HG02642 (cell line): Measurements from ENCODE around the gene PGA4.
"Not testable (repeated sequence)": the region's sequence is repeated elsewhere in the genome, so short reads cannot be mapped to it uniquely, and the experiment has no call there.

Experiments
- ATAC-seq: cut with Tn5 transposase; IDR thresholded peaks from one replicate; pipeline ENCODE4 v1.9.1; 2021; ENCODE audit warnings: mild to moderate bottlenecking; ENCODE audit not compliant: unreplicated experiment, poor library complexity

The PGA4 gene

DNA sequence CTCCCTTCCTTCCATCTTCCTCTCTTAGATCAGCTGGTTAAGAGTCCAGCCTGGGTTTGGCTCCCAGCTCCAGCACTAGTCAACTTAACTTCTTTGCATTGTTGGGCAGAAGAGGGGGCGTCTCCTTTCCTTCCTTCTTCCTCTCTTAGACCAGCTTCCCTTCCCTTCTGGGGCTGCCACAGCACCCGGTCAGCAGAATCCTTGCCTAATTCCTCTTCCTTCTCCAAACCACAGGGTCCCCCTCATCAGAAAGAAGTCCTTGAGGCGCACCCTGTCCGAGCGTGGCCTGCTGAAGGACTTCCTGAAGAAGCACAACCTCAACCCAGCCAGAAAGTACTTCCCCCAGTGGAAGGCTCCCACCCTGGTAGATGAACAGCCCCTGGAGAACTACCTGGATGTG is 18.3 kb upstream of the PGA4 start:
- not testable (repeated sequence) for ATAC-seq

DNA sequence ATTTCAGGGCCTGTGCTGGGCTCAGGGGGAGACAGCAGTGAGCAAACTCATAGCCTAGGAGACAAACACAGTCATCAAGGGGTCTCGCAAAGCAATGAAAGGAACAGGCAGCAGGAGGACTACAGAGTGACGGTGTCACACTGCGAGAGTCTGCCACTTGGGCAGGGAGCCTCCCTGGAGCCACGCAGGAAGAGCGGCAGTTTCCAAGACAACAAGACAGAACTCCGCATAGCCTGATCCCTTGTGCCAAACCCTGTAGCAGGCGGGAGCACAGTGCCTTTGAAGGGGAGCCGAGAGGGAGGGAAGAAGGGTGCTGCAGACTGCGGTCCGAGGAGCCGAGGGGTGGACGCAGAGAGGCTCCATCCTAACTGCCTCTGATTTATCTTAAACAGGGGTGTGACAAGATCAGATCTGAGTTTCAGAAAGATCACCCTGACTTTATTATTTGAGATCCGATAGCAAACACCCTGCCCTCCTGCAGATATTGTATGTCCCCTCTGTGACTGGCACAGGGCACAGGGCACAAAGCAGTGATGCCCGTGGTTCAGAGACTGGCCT is 17.6 kb upstream of the PGA4 start:
- ATAC-seq: not testable (repeated sequence)

DNA sequence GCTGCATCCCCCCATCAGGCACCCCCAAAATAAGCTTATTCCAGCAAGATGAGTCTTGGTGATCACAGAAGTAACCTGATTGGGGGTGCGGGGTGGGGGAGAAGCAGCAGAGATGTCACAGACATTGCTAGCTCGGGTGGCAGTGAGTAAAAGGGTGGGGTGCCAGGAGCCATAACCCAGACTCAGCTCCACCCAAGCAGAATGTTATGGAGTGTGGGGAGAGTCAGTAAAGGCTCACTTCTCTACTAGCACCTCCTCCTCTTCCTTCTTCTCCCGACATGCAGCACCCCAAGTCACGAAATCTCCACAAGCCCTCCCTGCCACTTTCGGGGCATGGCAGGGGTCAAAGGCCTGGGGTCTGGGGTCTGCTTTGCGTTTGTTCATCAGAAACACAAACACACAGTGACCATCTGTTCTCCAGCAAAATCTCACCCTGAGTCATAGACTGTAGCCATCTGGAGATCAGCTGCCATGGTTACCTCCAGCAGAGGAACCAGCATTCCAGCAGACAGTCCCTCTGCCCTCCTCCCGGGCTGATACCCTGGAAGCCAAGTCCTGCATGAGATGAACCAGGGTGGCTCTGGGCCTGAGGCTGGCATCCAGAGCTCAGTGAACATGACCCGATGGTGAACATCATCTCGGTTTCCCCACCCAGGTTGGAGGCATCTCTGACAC is 14.4 kb upstream of the PGA4 start:
- not testable (repeated sequence) for ATAC-seq

DNA sequence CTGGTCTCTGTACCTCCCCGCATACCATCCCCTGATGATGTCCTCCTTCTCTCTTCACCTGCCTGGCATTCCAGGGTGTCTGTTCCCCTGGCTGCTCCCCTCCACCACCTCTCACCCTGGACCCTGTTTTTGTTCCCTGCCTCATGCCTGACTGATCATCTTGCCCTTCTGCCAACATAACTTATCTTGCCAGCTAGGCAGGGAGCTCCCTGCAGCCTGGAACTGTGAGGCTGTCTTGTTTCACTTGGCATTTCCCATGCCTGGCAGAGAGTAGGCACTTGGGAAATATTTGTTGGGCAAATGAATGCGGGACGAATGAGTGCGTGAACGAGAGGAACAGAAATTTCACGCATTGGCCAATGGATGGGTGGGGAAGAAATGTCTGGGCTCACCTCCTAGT is 11.5 kb upstream of the PGA4 start:
- ATAC-seq: not testable (repeated sequence)

DNA sequence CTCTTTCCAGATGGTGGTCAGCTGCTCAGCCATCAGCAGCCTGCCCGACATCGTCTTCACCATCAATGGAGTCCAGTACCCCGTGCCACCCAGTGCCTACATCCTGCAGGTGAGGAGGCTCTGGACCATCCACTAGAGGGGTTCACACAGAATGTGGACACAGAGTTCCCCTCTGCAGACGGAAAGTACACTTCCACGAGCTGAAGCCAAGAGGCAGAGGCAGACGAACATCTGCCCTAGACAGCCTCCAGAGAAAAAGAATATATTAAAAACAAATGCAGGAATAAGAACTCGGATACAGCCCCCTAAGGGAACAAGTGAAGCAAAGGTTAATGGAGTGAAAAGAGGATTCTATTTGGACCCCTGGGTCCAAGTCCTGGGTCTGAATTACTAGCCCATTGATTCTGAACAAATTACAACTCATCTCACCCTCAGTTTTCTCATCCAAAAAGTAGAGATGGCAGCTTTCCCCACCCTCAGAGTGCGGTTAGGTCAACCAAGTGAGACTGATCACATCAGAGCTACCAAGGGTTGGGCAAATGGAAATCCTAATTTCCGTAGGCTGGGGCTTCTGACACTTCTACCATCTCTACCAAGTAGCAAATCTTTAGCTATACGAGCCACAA is 10.7 kb upstream of the PGA4 start:
- ATAC-seq: not testable (repeated sequence)

DNA sequence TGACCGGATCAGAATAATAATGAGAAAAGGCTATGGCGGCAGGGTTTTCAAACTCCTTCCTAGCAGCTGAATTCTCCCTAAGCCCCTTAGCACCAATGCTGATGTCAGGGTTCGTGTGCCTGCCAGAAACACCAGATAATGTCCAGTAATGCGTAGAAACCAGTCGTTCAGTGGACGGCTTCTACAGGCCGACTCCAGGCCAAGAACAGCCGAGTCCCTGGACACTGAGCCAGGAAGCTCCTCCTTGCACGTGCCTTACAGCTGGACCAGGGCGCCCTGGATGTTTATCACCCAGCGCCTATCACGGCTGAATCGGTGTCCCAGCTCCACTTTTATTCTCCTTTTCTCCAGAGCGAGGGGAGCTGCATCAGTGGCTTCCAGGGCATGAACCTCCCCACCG is 9.9 kb upstream of the PGA4 start:
- not testable (repeated sequence) for ATAC-seq

DNA sequence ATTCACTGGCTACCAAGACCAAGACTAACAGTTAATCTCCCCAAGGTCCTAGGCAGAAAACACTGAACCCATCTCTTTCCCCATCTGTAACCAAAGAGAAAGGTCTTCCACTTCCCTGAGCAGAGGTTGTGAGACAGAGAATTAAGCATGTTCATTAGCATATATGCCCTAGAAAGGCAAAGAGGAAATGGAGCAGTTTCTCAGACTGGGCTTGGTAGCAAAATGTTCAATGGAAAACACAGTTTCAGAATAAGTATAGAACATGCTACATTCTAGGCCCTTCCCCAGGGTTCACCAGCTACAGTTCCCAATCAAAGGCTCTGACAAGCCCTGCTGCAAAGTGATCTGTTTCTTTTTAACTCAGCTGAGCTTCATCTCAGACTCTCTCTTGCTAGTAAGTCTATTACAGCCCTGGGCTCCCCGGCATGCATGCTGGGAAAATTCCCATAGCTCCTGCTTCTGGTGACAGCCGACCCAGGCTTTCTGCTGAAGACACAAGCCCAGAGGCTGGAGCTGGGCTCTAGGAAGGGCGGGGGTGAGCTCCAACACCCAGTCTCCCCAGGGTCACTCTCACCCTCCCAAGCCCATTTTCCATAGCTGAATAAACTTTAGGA is 8.3 kb upstream of the PGA4 start:
- not testable (repeated sequence) for ATAC-seq

DNA sequence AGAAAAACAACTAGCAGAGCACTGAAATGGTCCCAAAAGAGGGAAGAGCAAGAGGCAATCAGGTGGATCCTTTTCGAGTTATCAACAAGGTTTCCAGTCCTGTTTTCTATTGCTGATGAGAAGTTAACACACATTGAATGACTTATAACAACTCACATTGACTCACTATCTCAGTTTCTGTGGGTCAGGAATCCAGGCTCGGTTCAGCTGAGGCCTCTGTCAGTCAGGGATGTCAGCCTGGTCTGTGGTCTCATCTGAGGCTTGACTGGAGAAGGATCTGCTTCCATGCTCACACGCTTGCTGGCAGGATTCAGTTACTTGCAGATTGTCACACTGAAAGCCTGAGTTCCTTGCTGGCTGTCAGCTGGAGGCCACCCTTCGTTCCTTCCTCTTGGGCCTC is 3.8 kb upstream of the PGA4 start:
- ATAC-seq: not testable (repeated sequence)

DNA sequence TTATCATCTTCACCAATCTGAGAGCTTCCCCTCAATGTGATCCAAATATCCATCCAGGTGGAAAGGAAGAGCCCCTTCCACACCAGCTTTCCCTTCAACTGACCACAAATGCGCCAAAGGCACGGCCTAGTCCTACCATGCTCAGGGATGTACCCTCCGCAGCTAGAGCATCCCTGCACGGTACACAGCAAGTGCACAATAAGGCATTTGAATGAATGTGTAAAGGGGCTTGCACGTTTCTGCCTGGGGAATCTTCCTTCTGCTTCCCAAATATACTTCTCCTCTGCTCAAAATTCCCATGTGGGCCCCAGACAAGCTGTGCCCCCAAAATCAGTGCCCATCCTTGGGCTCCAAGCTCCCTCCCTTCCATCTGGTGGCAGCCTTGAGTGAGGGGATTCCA is 3.1 kb upstream of the PGA4 start:
- ATAC-seq: not testable (repeated sequence)

DNA sequence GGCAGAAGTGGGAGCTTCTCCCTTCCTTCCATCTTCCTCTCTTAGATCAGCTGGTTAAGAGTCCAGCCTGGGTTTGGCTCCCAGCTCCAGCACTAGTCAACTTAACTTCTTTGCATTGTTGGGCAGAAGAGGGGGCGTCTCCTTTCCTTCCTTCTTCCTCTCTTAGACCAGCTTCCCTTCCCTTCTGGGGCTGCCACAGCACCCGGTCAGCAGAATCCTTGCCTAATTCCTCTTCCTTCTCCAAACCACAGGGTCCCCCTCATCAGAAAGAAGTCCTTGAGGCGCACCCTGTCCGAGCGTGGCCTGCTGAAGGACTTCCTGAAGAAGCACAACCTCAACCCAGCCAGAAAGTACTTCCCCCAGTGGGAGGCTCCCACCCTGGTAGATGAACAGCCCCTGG is 545 bp downstream of the PGA4 start:
- ATAC-seq: not testable (repeated sequence)

DNA sequence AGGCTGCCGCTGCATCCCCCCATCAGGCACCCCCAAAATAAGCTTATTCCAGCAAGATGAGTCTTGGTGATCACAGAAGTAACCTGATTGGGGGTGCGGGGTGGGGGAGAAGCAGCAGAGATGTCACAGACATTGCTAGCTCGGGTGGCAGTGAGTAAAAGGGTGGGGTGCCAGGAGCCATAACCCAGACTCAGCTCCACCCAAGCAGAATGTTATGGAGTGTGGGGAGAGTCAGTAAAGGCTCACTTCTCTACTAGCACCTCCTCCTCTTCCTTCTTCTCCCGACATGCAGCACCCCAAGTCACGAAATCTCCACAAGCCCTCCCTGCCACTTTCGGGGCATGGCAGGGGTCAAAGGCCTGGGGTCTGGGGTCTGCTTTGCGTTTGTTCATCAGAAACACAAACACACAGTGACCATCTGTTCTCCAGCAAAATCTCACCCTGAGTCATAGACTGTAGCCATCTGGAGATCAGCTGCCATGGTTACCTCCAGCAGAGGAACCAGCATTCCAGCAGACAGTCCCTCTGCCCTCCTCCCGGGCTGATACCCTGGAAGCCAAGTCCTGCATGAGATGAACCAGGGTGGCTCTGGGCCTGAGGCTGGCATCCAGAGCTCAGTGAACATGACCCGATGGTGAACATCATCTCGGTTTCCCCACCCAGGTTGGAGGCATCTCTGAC is 4.5 kb downstream of the PGA4 start:
- not testable (repeated sequence) for ATAC-seq

DNA sequence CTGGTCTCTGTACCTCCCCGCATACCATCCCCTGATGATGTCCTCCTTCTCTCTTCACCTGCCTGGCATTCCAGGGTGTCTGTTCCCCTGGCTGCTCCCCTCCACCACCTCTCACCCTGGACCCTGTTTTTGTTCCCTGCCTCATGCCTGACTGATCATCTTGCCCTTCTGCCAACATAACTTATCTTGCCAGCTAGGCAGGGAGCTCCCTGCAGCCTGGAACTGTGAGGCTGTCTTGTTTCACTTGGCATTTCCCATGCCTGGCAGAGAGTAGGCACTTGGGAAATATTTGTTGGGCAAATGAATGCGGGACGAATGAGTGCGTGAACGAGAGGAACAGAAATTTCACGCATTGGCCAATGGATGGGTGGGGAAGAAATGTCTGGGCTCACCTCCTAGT is 7.3 kb downstream of the PGA4 start:
- not testable (repeated sequence) for ATAC-seq

DNA sequence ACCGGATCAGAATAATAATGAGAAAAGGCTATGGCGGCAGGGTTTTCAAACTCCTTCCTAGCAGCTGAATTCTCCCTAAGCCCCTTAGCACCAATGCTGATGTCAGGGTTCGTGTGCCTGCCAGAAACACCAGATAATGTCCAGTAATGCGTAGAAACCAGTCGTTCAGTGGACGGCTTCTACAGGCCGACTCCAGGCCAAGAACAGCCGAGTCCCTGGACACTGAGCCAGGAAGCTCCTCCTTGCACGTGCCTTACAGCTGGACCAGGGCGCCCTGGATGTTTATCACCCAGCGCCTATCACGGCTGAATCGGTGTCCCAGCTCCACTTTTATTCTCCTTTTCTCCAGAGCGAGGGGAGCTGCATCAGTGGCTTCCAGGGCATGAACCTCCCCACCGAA is 8.9 kb downstream of the PGA4 start:
- ATAC-seq: not testable (repeated sequence)

DNA sequence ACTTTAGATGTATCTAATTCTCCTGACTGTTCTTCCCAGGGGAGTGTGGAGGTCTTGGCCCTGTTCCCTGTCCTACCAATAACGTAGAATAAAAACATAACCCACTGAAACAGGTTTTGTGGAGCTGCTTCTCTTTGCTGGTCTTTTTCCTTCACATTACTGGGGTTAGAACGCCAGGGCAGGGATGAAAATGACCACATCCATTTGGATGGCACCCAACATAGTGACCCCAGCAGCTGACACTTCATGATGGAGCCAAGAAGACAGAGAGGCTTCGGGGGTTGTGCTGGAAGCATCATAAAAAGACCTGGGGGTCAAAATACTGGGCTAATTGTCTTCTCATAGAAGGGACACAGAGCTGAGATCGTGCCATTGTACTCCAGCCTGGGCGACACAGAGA is 9.4 kb downstream of the PGA4 start:
- not testable (repeated sequence) for ATAC-seq

DNA sequence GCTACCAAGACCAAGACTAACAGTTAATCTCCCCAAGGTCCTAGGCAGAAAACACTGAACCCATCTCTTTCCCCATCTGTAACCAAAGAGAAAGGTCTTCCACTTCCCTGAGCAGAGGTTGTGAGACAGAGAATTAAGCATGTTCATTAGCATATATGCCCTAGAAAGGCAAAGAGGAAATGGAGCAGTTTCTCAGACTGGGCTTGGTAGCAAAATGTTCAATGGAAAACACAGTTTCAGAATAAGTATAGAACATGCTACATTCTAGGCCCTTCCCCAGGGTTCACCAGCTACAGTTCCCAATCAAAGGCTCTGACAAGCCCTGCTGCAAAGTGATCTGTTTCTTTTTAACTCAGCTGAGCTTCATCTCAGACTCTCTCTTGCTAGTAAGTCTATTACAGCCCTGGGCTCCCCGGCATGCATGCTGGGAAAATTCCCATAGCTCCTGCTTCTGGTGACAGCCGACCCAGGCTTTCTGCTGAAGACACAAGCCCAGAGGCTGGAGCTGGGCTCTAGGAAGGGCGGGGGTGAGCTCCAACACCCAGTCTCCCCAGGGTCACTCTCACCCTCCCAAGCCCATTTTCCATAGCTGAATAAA is 10.5 kb downstream of the PGA4 start:
- ATAC-seq: not testable (repeated sequence)

DNA sequence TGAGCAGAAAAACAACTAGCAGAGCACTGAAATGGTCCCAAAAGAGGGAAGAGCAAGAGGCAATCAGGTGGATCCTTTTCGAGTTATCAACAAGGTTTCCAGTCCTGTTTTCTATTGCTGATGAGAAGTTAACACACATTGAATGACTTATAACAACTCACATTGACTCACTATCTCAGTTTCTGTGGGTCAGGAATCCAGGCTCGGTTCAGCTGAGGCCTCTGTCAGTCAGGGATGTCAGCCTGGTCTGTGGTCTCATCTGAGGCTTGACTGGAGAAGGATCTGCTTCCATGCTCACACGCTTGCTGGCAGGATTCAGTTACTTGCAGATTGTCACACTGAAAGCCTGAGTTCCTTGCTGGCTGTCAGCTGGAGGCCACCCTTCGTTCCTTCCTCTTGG is 15.0 kb downstream of the PGA4 start:
- ATAC-seq: not testable (repeated sequence)

DNA sequence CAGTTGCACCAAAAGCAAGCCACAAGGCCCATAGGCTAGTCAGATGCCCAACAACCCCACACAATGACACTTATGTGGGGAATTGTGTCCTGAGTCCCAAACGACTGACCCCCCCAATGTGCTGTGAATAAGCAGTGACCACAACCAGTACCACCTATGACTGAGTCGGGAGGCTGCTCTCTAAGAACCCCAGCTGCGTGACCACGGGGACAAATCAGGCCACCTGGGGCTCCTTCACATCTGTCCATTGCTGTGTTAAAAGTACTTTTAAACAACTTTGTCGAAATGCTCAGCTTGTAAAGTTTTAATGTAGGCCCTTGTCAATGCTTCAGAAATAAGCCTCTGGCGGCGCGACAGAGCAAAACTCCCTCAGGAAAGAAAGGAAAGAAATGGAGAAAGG is 18.1 kb downstream of the PGA4 start:
- not testable (repeated sequence) for ATAC-seq

DNA sequence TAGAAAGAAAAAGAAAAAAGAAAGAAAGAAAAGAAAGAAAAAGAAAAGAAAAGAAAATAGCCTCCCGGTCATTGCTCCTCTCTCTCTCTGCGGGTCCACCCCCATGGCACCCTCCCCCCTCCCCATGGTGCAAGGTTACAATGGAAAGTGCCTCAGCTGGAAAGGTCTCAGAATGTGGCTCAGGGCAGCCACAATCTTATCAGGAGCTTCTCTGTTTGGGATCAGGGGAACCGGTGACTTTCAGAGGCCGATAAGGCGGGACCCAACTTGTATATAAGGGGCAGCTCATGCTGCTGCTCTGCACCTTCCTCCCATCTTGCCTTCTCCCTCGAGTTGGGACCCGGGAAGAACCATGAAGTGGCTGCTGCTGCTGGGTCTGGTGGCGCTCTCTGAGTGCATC is 18.7 kb downstream of the PGA4 start, which contains the start of gene PGA5:
Gene PGA5, plus strand, starts transcription at position 301 of the 400 bp plus-strand sequence. Its CDS starts 52 bp downstream, at position 353.
- not testable (repeated sequence) for ATAC-seq

DNA sequence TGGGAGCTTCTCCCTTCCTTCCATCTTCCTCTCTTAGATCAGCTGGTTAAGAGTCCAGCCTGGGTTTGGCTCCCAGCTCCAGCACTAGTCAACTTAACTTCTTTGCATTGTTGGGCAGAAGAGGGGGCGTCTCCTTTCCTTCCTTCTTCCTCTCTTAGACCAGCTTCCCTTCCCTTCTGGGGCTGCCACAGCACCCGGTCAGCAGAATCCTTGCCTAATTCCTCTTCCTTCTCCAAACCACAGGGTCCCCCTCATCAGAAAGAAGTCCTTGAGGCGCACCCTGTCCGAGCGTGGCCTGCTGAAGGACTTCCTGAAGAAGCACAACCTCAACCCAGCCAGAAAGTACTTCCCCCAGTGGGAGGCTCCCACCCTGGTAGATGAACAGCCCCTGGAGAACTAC is 19.4 kb downstream of the PGA4 start:
- not testable (repeated sequence) for ATAC-seq

DNA sequence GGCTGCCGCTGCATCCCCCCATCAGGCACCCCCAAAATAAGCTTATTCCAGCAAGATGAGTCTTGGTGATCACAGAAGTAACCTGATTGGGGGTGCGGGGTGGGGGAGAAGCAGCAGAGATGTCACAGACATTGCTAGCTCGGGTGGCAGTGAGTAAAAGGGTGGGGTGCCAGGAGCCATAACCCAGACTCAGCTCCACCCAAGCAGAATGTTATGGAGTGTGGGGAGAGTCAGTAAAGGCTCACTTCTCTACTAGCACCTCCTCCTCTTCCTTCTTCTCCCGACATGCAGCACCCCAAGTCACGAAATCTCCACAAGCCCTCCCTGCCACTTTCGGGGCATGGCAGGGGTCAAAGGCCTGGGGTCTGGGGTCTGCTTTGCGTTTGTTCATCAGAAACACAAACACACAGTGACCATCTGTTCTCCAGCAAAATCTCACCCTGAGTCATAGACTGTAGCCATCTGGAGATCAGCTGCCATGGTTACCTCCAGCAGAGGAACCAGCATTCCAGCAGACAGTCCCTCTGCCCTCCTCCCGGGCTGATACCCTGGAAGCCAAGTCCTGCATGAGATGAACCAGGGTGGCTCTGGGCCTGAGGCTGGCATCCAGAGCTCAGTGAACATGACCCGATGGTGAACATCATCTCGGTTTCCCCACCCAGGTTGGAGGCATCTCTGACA is 23.3 kb downstream of the PGA4 start:
- not testable (repeated sequence) for ATAC-seq
